T follicular helper cell (primary cell): Measurements from ENCODE around the gene THAP12.

Experiments used
- DNase-seq: peaks from one replicate; pipeline ENCODE4 v3.0.0-alpha.2; 2020; ENCODE audit warnings: low read depth

Gene THAP12

GRCh38 chr11:76376746-76377558 is 4.0 kb downstream of the THAP12 start:
- no peak for DNase-seq

- DNase-seq, result no peak
These were observed 9.8 kb downstream of the THAP12 start for GRCh38 chr11:76371170-76371569.

DNA sequence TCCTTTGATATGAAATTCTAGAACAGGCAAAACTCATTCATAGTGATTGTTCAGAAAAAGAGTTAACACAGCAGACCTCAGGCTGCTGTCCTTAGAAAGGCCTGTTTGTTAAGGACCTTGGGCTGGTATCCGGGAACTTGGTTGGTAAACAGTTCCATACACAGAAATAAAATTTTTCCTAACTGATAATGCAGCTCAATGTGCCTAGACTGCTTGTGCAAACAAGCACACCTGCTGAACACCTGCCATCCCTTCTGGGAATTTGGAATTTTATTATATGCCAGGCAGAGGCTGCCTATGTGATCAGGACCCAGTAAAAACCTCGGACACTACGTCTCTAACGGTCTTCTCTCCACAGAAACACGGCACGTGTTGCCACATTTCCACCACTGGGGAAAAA is 11.5 kb downstream of the THAP12 start:
- no peak for DNase-seq

DNA sequence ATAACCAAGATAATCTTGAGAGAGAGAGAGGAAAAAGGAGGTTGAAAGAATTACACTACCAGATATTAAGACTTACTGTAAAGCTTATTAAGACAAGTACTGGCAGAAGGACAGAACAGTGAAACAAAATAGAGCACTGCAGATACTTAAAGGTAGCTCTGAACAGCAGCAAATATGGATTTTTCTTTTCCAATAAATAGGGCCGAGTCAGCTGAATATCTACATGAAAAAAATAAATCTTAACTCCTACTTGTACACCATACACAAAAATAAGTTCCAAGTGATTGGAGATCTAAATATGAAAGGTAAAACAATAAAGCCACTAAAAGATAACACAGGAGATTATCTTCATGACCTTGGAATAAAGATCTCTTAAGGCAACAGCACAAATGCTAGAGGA is 12.4 kb downstream of the THAP12 start:
- no peak for DNase-seq

- no peak for DNase-seq
These were observed 15.8 kb downstream of the THAP12 start for GRCh38 chr11:76365038-76365679.

GRCh38 chr11:76362716-76363115 is 18.2 kb downstream of the THAP12 start:
- DNase-seq, result no peak

GRCh38 chr11:76361776-76362175 is 19.2 kb downstream of the THAP12 start:
- DNase-seq, result no peak

- DNase-seq, result no peak
These were observed 19.6 kb downstream of the THAP12 start for GRCh38 chr11:76361374-76361773.

DNA sequence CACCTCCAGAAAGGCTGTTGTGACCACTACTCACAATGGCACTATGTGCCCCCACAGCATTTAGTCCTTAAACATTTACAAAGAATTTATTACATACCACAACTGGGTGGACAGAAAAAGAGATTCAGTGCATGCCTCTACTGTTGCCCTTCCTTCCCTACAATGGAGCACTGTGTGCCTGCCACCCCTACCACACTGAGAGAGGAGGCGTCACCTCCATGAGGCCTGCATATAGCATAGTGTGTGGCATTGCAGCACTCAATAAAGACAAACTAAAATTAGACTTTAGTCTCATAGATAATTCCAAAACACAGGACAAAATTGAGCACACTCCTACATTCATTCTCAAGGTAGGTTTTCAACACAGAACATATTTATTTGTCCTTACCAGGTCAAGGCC is 25.8 kb downstream of the THAP12 start:
- DNase-seq, result no peak

DNA sequence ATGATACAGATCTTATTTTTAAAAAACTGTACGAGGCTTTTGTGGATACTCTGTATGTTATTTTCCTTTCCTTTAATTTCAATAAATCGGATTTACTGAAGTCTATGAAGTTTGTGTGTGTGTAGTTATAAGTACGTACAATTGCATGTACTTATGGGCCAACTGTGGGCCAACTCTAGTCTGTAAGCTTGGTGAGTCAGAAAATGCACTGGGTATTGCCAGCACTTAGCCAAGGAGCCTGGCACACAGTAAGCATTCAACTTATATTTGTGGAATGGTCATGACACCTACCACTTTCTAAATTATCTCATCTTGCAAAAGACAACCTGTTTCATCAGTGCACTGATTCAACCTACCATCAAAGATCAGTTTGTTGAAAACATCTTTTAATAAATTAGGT is 32.6 kb downstream of the THAP12 start:
- DNase-seq, result no peak

- DNase-seq, result no peak
These were observed 33.5 kb downstream of the THAP12 start for GRCh38 chr11:76347466-76347865.

DNA sequence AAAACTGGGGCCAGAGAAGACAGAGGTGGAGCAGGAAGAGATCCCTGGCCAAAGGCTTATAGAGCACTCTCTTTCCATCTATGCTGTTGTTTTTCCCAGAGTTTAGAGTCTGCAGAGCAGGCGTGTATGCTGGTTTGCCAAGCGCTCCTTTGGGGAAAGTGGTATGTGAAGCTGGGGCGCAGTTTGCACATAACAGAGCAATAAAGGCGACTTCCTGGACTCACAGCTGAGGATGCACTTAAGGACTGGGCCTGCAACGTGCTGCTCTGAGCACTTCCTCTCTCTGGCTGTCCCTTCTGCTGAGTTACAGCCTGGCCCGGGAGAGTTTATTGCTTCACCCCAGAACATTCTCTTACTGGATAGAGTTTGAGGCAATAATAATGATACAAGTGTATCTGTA is 41.7 kb downstream of the THAP12 start:
- DNase-seq, result no peak

DNA sequence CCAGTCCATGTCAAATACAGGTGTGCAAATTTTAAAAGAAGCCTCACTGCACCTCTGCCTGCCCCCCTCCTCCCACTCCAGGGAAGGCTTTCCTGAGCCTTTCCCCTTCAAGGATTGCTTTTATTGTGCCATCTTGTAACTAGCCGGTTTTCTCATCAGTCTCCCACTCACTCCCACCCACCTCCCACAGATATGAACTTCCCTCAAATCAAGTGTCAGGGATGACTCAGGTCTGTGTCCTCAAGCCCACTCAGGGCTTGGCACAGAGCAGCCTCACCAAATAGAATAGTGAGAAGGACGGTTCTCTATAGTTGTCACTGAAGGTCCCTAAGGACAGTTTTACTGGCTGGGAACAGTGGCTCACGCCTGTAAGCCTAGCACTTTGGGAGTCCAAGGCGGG is 43.0 kb downstream of the THAP12 start:
- no peak for DNase-seq

DNA sequence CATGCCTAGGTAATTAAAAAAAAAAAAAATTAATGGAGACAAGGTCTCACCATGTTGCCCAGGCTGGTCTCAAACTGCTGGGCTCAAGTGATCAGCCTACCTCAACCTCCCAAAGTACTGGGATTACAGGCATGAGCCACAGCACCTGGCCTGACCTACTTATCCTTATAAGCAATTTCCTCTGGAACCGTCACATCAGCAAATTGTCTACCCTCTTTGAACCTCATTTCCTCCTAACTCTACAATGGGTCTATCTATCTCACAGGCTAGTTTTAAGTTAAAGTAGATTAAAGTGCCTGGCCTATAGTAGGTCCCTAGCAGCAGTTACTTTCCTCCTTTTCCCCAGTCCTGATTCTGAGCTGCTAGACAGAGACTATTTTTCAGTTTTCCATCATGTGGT is 43.5 kb downstream of the THAP12 start:
- no peak for DNase-seq

- no peak for DNase-seq
These were observed 44.3 kb downstream of the THAP12 start for GRCh38 chr11:76336597-76336996.

GRCh38 chr11:76335842-76336241 is 45.1 kb downstream of the THAP12 start:
- no peak for DNase-seq

GRCh38 chr11:76334826-76335389 is 46.0 kb downstream of the THAP12 start:
- no peak for DNase-seq

DNA sequence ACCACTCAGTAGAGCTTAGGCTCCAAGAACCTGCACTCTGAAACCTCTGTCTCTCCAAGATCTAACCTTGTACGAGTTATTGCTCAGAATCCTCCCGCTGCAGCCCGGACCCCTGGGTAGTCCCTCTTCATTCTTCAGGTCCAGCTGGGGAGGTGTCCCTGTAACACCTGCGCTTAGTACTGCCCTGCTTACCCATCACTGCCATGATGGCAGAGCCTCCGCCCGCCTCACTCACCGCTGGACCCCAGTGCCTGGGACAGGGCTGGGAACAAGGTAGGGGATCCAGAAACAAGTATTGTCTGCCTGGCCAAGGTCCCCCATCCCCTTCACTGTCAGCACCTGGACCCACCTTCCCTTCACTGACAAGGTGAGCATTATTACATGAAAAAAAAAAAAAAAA is 50.3 kb downstream of the THAP12 start:
- no peak for DNase-seq

- DNase-seq, result no peak
These were observed 50.9 kb downstream of the THAP12 start for GRCh38 chr11:76329983-76330382.

- DNase-seq, result no peak
These were observed 51.8 kb downstream of the THAP12 start for GRCh38 chr11:76329084-76329648.

GRCh38 chr11:76327756-76328388 is 53.1 kb downstream of the THAP12 start:
- no peak for DNase-seq

- no peak for DNase-seq
These were observed 53.7 kb downstream of the THAP12 start for GRCh38 chr11:76327202-76327601.

GRCh38 chr11:76325185-76325584 is 55.7 kb downstream of the THAP12 start:
- DNase-seq, result no peak
